WI38 (cell line): ENCODE data around the gene CNKSR3.

ENCODE experiments used
- H3K4me3 ChIP-seq: 2 replicates; pipeline ENCODE4 v1.5.1; 2011; ENCODE audit warnings: low read depth, mild to moderate bottlenecking, control low read depth, low read length
- CTCF ChIP-seq: IDR thresholded peaks from 2 replicates; pipeline ENCODE4 v1.5.1; 2012; ENCODE audit warnings: low read depth, mild to moderate bottlenecking, control low read depth, low read length

Gene CNKSR3

GRCh38 chr6:154445417-154445816, 65.1 kb downstream of the CNKSR3 start:
- H3K4me3 ChIP-seq: no peak overlapping the region
- no peak for TF ChIP-seq CTCF

GRCh38 chr6:154441995-154442310, 68.5 kb downstream of the CNKSR3 start:
- TF ChIP-seq CTCF: no peak
- H3K4me3 ChIP-seq: no peak overlapping the region

GRCh38 chr6:154440422-154441043, 70.0 kb downstream of the CNKSR3 start:
- no peak for TF ChIP-seq CTCF

GRCh38 chr6:154440022-154440421, 70.5 kb downstream of the CNKSR3 start:
- no peak for TF ChIP-seq CTCF
- no peak overlapping the region for H3K4me3 ChIP-seq

More at GRCh38 chr6:154440422-154441043, 70.0 kb downstream of the CNKSR3 start:
- no peak overlapping the region for H3K4me3 ChIP-seq

GRCh38 chr6:154438882-154439415, 71.5 kb downstream of the CNKSR3 start:
- TF ChIP-seq CTCF: no peak
- H3K4me3 ChIP-seq: no peak overlapping the region

- H3K4me3 ChIP-seq: no peak overlapping the region
- TF ChIP-seq CTCF: no peak
Observed at GRCh38 chr6:154435400-154435945, 75.0 kb downstream of the CNKSR3 start.

GRCh38 chr6:154434662-154435061, 75.8 kb downstream of the CNKSR3 start:
- no peak for TF ChIP-seq CTCF

More at GRCh38 chr6:154434662-154435061, 75.8 kb downstream of the CNKSR3 start:
- no peak overlapping the region for H3K4me3 ChIP-seq
